ENCODE results near the gene THRB. TPM values are rescaled to one million over a fixed set of nuclear protein-coding genes. Genes with fewer than 3 reads are reported as not detected.
A peak's percentile ranks its signal among the peaks of the same experiment; 100 is the strongest.

THRB gene
- total and polyA plus RNA-seq, 5 experiments from 2014 or later: not detected

- POLR2A ChIA-PET: no interaction called here
- H3K36me3 Mint-ChIP-seq: peaks cover 0 to 9% (median 0%) of the 10 kb centered on the region in 3 donors
- no peak for ATAC-seq
Observed at GRCh38 chr3:24198728-24199127, 295.9 kb downstream of the THRB start.

GRCh38 chr3:24197809-24198208 lies 296.8 kb downstream of the THRB start:
- Mint-ChIP-seq H3K4me3 (no peak overlapping the region), H3K27ac (no peak overlapping the region), H3K4me1 (no peaks in the 10 kb centered on the region), H3K27me3 (peaks cover 11 to 21% (median 12%) of the 10 kb centered on the region in 5 donors), H3K9me3 (peaks cover 0 to 7% (median 0%) of the 10 kb centered on the region in 9 donors), H3K36me3 (peaks cover 0 to 9% (median 0%) of the 10 kb centered on the region in 3 donors)
- POLR2A ChIA-PET: no interaction called here
- ATAC-seq: no peak
- DNase-seq: no peak

More at GRCh38 chr3:24198728-24199127, 295.9 kb downstream of the THRB start:
- Mint-ChIP-seq H3K4me3 (no peak overlapping the region), H3K27ac (no peak overlapping the region), H3K4me1 (no peaks in the 10 kb centered on the region), H3K27me3 (peaks cover 11 to 22% (median 12%) of the 10 kb centered on the region in 5 donors), H3K9me3 (peaks cover 0 to 7% (median 0%) of the 10 kb centered on the region in 9 donors)
- no peak for DNase-seq

- Mint-ChIP-seq H3K27ac (no peak overlapping the region), H3K9me3 (no peaks in the 10 kb centered on the region), H3K27me3 (peaks cover 8 to 12% (median 9%) of the 10 kb centered on the region in 5 donors), H3K36me3 (peaks cover 0 to 4% (median 0%) of the 10 kb centered on the region in 3 donors), H3K4me1 (no peaks in the 10 kb centered on the region), H3K4me3 (no peak overlapping the region)
- POLR2A ChIA-PET: no interaction called here
- DNase-seq: no peak
- no peak for ATAC-seq
Observed at GRCh38 chr3:24196526-24196925, 298.1 kb downstream of the THRB start.

GRCh38 chr3:24195504-24196230 lies 299.0 kb downstream of the THRB start:
- ATAC-seq (no peak), DNase-seq (no peak)
- H3K27ac Mint-ChIP-seq: no peak overlapping the region
- no peaks in the 10 kb centered on the region for H3K9me3 Mint-ChIP-seq
- POLR2A ChIA-PET: no interaction called here
- H3K4me1 Mint-ChIP-seq: no peaks in the 10 kb centered on the region
- peaks cover 0 to 8% (median 5%) of the 10 kb centered on the region in 5 donors for H3K27me3 Mint-ChIP-seq
- H3K4me3 Mint-ChIP-seq: no peak overlapping the region
- H3K36me3 Mint-ChIP-seq: no peaks in the 10 kb centered on the region

GRCh38 chr3:24192469-24193056 lies 302.1 kb downstream of the THRB start:
- Mint-ChIP-seq H3K9me3 (no peaks in the 10 kb centered on the region), H3K4me3 (no peak overlapping the region), H3K4me1 (no peaks in the 10 kb centered on the region), H3K27ac (no peak overlapping the region), H3K27me3 (peaks cover 0 to 5% (median 2%) of the 10 kb centered on the region in 5 donors), H3K36me3 (no peaks in the 10 kb centered on the region)
- POLR2A ChIA-PET: no interaction called here
- ATAC-seq (no peak), DNase-seq (no peak)

GRCh38 chr3:24191801-24192403 lies 302.7 kb downstream of the THRB start:
- no peak overlapping the region for H3K4me3 Mint-ChIP-seq
- POLR2A ChIA-PET: no interaction called here
- H3K4me1 Mint-ChIP-seq: no peaks in the 10 kb centered on the region
- H3K9me3 Mint-ChIP-seq: no peaks in the 10 kb centered on the region
- peaks cover 0 to 5% (median 2%) of the 10 kb centered on the region in 5 donors for H3K27me3 Mint-ChIP-seq
- DNase-seq (no peak), ATAC-seq (no peak)
- H3K36me3 Mint-ChIP-seq: no peaks in the 10 kb centered on the region
- H3K27ac Mint-ChIP-seq: no peak overlapping the region

- H3K27me3 Mint-ChIP-seq: peaks cover 0 to 6% (median 1%) of the 10 kb centered on the region in 5 donors
- POLR2A ChIA-PET: no interaction called here
Observed at GRCh38 chr3:24190256-24190655, 304.4 kb downstream of the THRB start.

GRCh38 chr3:24185738-24186384 lies 308.8 kb downstream of the THRB start:
- POLR2A ChIA-PET: no interaction called here
- Mint-ChIP-seq H3K4me1 (peaks cover 0 to 10% (median 3%) of the 10 kb centered on the region in 4 donors), H3K36me3 (no peaks in the 10 kb centered on the region), H3K4me3 (no peak overlapping the region), H3K27me3 (peaks cover 0 to 4% (median 1%) of the 10 kb centered on the region in 5 donors), H3K27ac (no peak overlapping the region), H3K9me3 (no peaks in the 10 kb centered on the region)
- peak in 4 of 10 donors; percentile 1 to 4 (median 2) for DNase-seq
- peak in 1 of 2 donors; percentile 44 for ATAC-seq

More at GRCh38 chr3:24190256-24190655, 304.4 kb downstream of the THRB start:
- DNase-seq (no peak), ATAC-seq (no peak)
- no peaks in the 10 kb centered on the region for H3K9me3 Mint-ChIP-seq
- no peak overlapping the region for H3K27ac Mint-ChIP-seq
- H3K4me3 Mint-ChIP-seq: no peak overlapping the region
- H3K4me1 Mint-ChIP-seq: peaks cover 0 to 10% (median 3%) of the 10 kb centered on the region in 4 donors
- H3K36me3 Mint-ChIP-seq: no peaks in the 10 kb centered on the region

- H3K4me3 Mint-ChIP-seq: no peak overlapping the region
Observed at GRCh38 chr3:24184528-24185176, 310.0 kb downstream of the THRB start.

GRCh38 chr3:24182756-24183155 lies 311.9 kb downstream of the THRB start:
- Mint-ChIP-seq H3K4me1 (peaks cover 0 to 10% (median 3%) of the 10 kb centered on the region in 4 donors), H3K27me3 (peaks cover 0 to 4% (median 1%) of the 10 kb centered on the region in 5 donors), H3K9me3 (no peaks in the 10 kb centered on the region), H3K4me3 (no peak overlapping the region), H3K36me3 (no peaks in the 10 kb centered on the region), H3K27ac (no peak overlapping the region)
- DNase-seq (no peak), ATAC-seq (no peak)
- POLR2A ChIA-PET: no interaction called here

More at GRCh38 chr3:24184528-24185176, 310.0 kb downstream of the THRB start:
- ATAC-seq: no peak
- peaks cover 0 to 4% (median 1%) of the 10 kb centered on the region in 5 donors for H3K27me3 Mint-ChIP-seq
- POLR2A ChIA-PET: no interaction called here
- no peaks in the 10 kb centered on the region for H3K36me3 Mint-ChIP-seq
- peaks cover 0 to 10% (median 3%) of the 10 kb centered on the region in 4 donors for H3K4me1 Mint-ChIP-seq
- H3K27ac Mint-ChIP-seq: no peak overlapping the region
- H3K9me3 Mint-ChIP-seq: no peaks in the 10 kb centered on the region
- no peak for DNase-seq

- POLR2A ChIA-PET: no interaction called here
- no peak for ATAC-seq
- H3K36me3 Mint-ChIP-seq: no peaks in the 10 kb centered on the region
- DNase-seq: no peak
- no peak overlapping the region for H3K27ac Mint-ChIP-seq
- H3K27me3 Mint-ChIP-seq: peaks cover 0 to 4% (median 1%) of the 10 kb centered on the region in 5 donors
- H3K4me3 Mint-ChIP-seq: no peak overlapping the region
- H3K9me3 Mint-ChIP-seq: no peaks in the 10 kb centered on the region
- peaks cover 0 to 9% (median 3%) of the 10 kb centered on the region in 4 donors for H3K4me1 Mint-ChIP-seq
Observed at GRCh38 chr3:24181256-24181655, 313.4 kb downstream of the THRB start.

- DNase-seq (no peak), ATAC-seq (no peak)
- no peaks in the 10 kb centered on the region for H3K9me3 Mint-ChIP-seq
- H3K4me1 Mint-ChIP-seq: peaks cover 0 to 3% (median 0%) of the 10 kb centered on the region in 4 donors
- POLR2A ChIA-PET: no interaction called here
- no peaks in the 10 kb centered on the region for H3K36me3 Mint-ChIP-seq
- no peak overlapping the region for H3K27ac Mint-ChIP-seq
- H3K27me3 Mint-ChIP-seq: peaks cover 0 to 3% (median 0%) of the 10 kb centered on the region in 5 donors
- H3K4me3 Mint-ChIP-seq: no peak overlapping the region
Observed at GRCh38 chr3:24180616-24181015, 314.0 kb downstream of the THRB start.

Measured in naive thymus-derived CD8-positive, alpha-beta T cell (primary cell).